K562 (cell line): ENCODE data around the gene ANKRD11.

ENCODE experiments used
- DIDO1 ChIP-seq: fragments of 450-650 bp; IDR thresholded peaks from 2 replicates; pipeline ENCODE4 v1.6.1; 2016; ENCODE audit warnings: low read depth, missing biosample characterization, missing genetic modification characterization
- SP1 ChIP-seq: sonication (generic); formaldehyde crosslinking; IDR thresholded peaks from 2 replicates; pipeline ENCODE4 v1.8.1; 2022; ENCODE audit warnings: mild to moderate bottlenecking, missing genetic modification reagents
- ZFX ChIP-seq: sonication (generic); formaldehyde crosslinking; IDR thresholded peaks from 2 replicates; pipeline ENCODE4 v1.8.0; 2022; ENCODE audit warnings: mild to moderate bottlenecking, missing genetic modification reagents, moderate library complexity

GRCh38 chr16:89522287-89522686 lies 31.9 kb upstream of the ANKRD11 start:
- TF ChIP-seq DIDO1 (tag) (no peak), SP1 (CRISPR knock-in tag) (no peak), ZFX (CRISPR knock-in tag) (no peak)
